GM18517 (cell line): ENCODE measurements around the gene NR4A1.
A peak's percentile ranks its signal among the peaks of the same experiment; 100 is the strongest.

ENCODE experiments used
- ATAC-seq: cut with Tn5 transposase; IDR thresholded peaks from one replicate; pipeline ENCODE4 v1.9.1; 2021; ENCODE audit warnings: mild to moderate bottlenecking, moderate library complexity; ENCODE audit not compliant: unreplicated experiment

Gene NR4A1

DNA sequence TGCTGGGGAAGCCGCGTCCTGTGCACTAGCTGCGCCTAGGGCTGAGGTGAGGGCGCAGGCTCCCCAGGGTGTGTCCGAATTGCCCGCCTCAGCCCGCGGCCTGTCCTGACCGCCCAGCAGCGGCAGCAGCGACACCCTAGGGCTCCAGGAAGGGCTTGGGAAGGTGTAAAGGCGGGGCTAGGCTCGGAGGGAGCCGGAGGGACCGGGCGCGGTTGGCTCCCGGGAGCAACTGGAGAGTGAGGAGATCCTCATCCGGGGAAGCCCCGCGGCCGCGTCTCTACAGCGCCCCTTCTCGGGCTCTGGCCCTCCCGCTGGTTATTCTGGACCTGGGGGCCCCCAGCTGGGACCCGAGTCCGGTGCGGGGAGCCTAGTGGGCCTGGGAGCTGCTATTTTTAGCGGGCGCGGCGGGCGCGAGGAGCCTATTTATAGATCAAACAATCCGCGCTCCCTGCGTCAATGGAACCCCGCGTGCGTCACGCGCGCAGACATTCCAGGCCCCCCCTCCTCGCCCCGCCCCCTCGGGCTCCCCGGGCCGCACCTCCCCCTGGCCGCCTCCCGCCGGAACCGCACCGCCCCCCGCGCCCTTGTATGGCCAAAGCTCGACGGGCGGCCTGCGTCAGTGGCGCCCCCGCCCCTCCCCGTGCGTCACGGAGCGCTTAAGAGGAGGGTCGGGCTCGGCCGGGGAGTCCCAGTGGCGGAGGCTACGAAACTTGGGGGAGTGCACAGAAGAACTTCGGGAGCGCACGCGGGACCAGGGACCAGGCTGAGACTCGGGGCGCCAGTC, at the start of gene NR4A1:
NR4A1 (plus strand) TSS at position 685 of the 784 bp plus-strand sequence. CDS start 2,887 bp downstream, outside the sequence.
- ATAC-seq: peak; percentile 56

DNA sequence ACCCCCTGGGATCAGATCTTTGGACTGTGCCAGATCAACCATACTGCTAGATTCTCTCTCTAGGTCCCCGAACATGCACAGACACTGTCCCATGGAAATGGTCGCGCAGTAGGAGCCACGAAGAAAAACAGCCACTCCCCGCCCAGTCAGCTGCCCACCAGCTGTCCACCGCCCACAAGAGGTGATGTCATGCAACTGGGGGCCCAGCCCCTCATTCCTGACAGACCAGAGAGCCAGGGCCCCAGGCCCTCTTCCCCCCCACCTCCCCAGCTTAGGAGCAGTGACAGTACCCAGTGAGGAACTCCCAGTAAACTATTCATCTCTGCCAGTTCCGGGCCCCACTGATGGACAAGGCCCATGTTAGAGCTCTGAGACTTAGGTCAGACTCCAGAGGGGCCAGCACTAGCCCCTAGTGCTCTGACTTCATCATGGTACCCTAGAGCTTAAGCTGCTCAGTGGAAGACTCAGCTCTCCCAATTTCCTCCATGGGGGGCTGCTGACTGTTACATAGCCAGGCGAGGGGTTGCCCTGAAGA, 48.2 kb upstream of the NR4A1 start:
- no peak for ATAC-seq

DNA sequence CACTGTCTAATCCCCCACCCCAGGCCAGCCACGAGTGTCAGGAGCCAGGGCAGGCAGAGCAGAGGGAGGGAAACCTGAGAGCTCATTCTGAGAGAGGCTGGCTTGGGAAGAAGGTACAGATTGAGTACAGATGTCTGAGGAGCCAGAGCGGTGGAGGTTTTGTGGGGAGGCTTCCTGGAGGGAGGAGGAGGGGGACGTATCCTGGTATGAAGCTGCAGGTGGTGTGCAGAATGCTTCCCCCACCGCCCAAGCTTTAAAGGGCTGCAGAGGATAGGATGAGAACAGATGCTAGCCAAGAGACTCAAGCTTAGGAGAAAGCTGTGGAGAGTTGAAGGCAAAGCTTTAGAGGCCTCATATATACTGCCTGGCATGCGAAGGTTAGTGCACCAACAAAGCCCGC, 47.7 kb upstream of the NR4A1 start:
- no peak for ATAC-seq

DNA sequence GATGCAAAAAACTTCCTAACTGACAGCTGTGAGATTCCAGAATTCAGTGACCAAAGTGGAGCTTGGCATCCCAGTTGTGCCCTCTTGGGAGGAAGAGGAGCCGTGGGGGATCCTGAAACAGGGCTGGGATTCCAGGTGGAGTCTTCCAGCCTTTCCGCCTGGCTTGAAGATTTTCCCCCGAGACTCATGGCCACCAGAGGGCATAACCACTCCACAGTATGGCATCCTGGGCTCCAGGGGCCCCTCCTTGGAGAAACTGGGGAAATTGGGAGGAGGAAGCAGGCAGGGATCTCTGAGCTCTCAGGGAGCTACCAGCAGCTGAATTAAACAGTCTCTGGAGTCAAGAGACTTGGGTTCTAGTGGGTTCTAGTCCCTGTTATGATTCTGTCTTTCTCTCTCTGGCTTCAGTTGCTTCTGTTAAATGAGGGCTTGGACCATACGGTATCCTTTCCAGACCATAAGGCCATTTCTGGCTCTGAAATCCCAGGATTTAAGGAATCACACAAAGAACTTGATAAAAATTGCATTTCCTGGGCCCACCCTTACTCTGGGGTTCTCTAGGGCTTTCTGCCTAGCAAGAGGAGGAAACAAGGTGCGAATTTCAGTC, 47.1 kb upstream of the NR4A1 start:
- ATAC-seq: no peak

DNA sequence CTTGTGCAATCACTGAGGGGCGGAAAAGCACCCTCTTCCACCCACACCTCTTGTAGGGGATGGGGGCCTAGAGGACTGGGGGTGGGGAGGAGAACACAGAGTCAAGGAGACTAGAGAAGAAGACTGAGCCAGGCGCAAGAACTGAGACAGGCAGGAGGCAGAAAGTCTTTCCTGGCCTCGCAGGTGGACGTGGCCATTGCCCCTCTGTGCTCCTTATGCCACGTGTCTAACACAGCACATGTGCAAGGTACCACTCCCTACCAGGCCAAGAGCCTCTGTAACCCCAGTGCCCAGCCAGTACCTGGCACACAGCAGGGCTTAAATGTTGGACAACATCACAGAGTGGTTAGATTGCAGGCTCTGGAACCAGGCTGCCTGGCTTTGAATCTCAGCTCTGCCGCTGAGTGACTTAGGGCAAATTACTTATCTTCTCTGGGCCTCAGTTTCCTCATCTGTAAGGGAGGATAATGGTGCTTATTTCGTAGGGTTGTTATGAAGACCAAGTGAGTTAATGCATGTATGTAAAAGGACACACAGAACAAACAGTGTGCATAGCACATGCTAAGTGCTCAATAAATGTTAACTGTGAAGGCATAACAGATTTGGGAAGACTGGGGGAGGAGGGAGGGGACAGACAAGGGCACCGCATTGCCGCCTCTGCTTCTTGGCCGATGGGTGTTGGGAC, 45.9 kb upstream of the NR4A1 start:
- ATAC-seq: no peak

DNA sequence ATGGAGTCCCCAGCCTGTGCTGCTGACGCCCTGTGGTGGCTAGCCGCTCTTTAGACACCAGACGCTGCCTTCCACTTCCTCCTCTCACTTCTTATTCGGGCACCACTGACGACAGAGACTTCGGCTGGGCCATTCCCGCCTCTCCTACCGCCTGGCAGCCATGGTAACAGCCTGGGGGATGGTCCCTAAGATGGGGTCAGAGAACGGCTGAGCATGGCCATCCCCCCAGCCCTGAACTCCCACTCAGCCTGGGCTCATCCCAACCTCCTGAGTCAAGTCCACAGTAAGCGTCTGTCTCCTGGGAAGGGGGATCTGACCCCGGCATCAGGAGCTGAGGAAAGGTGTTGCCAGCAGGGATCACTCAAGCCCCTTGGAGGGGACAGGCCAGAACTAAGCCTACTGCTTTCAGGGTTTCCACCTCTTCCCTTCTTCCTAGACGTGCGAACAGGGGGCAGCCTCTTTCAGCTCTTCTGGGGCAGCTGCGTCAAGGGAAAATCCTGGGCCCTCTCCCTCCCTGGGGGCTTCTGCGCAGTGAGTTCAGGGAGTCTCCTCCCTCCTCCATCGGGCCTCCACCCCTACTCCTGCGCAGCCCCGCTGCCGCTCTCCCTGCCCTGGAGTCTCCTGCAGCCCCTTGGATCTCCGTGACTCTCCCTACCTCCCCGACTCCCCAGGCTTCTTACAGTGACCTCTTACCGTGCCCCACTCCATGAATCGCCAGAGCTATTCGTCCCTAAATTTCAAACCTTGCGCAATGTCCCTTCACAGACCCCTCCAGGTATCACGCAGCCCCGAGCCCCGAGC, 45.1 kb upstream of the NR4A1 start:
- ATAC-seq: peak; percentile 70

DNA sequence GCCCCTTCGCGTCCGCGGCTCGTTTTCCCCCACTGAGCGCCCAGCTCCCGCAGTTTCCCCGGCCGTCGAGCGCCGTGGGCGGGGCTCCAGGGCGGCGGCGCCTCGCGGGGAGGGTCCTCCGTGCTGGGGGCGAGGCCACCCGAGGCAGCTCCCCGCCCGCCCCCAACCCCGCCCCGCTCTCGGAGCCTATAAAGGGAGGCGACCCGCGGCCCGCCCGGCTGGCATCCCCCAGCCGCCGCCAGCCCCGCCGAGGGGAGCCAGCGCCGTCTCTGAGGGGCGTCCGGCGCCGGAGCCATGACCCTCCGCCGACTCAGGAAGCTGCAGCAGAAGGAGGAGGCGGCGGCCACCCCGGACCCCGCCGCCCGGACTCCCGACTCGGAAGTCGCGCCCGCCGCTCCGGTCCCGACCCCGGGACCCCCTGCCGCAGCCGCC, 44.5 kb upstream of the NR4A1 start, which contains the start of gene TAMALIN:
TAMALIN (plus strand) TSS at position 221 of the 432 bp plus-strand sequence; CDS start at position 295, 74 bp downstream.
- no peak for ATAC-seq

DNA sequence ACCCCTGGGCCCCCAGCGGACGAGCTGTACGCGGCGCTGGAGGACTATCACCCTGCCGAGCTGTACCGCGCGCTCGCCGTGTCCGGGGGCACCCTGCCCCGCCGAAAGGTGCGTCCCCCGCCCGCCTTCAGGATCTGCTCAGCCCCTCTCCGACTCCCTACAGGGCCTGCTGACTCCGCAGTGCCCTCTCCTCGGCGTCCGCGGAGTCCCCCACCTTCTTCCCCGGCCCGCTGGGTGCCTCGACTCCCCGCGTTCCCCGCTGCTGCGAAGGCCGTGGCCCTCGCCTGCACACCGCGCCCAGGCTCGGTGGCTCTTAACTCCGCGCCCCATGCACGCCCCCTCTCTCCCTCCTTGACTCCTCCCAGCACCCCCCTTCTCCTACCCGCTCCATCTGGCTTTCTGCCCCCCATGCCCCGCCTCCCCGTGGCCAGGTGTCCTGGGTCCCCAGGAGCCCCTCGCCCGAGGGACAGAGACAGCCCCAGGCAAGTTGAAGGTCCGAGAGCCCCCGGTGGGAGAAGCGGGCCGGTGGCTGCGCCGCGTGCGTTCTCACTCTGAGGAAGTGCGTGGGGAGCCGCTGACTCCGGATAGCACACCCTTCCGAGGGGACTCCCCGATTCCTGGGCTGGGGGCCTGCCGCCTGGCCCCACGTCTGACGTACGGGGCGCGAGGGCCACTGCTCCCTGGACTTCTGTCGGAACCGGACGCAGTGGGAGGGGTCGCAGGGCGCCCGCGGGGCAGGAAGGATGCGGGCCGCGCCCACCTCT, 43.9 kb upstream of the NR4A1 start:
- no peak for ATAC-seq

DNA sequence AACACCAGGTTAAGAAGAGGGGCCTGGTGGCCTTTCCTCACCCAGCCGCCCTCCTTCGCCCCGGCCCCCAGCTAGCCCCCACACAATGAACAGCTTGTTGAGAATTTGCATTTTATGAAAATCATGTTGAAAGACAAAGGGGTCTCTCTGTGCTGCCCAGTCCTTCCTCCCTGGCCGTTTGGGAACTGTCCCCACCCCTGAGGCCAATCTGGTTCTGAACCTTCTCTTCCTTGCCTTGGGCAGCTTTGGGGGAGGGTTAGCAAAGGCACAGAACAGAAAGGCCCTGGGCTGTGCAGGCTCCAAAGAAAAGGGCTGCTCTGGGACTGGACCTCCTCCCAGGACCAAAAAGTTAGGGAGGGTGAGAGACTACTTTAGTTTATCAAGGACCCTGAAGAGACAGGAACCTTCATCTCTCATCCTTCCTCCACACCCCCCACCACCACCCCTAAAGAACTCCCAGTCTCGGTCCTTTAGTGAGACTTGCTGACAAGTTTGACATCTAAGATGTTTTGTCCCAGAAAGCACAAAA, 43.2 kb upstream of the NR4A1 start:
- ATAC-seq: no peak

DNA sequence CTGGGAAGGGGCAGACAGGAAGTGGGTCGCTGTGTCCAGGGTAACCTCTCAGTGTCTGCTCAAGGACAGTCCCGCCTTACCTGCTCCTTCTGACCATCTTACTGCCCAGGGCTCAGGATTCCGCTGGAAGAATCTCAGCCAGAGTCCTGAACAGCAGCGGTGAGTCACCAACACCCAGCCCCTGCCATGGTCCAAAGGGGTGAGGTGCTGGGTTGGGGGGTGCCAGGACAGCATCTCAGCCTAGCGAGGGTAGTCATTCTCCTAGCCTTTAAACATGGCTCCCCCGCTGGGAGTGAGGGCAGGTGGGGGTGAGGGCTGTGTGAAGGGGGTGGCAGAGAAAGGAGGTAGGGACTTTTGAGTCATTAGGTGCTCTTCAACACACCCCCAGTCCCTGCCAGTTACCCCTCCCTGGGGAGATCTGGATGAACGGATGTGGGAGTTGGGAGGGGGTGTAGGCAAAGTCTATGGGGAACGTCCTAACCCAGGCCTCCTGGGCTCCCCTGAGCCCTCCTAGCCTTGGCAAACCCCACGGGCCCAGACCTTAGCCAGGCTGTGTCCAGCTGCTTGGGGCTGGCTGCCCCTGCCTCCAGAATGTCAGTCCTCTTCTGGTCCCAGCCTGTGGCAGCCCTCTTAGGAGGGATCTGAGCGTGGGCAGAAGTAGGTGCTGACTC, 42.0 kb upstream of the NR4A1 start:
- no peak for ATAC-seq

DNA sequence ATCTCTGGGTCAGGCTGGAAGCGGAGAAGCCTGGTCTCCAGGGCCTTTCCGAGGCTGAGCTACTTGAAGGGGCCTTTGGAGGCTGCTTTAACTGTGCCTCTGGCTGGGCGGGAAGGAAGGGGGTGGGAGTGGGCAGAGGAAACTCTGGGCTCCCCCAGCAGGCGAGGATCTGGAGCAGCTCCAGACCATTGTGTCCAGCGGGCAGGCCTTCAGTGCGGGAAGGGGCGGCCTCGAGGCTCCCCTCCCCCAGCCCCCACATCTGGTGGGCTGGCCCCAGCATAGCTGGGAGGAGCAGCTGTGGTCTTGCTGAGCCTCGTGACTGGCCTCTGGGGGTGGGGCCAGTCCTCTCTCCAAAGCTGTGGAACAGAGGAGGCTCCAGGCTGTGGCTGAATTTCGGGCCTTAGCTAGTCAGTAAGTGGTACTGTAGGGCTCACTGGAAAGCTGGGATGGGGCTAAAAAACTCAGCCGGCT, 41.1 kb upstream of the NR4A1 start:
- ATAC-seq: no peak

DNA sequence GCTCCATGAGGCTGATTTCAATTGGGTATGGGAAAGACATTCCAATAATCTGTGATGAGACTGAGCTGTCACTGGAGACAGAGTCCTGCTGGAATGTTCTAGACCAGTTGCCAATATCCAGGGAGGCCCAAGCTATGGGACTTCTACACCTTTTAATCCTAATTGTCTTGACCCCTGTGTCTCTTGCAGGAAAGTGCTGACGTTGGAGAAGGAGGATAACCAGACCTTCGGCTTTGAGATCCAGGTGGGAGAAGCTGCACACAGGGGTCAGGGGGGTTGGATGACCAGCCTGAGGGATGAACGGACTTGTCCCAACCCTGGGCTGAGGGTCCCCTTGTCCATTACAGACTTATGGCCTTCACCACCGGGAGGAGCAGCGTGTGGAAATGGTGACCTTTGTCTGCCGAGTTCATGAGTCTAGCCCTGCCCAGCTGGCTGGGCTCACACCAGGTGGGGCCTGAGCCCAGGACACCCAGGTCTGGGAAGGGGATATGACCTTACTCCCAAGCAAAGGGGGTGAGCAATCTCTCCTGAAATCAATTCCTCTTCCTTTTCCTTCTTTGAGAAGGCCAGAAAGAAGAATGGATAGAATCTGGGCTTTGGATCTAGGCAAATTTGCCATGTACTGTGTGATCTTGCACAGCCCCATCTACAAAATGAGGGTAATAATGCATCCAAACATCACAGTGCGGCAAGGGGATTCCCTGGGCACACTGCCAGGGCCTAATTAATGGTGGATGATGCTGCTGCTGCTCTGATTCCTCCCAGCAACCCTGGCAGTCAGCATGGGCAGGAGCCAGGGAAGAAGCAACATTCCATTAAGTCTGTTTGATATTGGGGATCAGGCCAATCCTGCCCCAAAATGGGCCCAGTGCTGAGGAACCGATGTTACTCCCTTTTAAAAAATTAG, 40.3 kb upstream of the NR4A1 start:
- no peak for ATAC-seq

DNA sequence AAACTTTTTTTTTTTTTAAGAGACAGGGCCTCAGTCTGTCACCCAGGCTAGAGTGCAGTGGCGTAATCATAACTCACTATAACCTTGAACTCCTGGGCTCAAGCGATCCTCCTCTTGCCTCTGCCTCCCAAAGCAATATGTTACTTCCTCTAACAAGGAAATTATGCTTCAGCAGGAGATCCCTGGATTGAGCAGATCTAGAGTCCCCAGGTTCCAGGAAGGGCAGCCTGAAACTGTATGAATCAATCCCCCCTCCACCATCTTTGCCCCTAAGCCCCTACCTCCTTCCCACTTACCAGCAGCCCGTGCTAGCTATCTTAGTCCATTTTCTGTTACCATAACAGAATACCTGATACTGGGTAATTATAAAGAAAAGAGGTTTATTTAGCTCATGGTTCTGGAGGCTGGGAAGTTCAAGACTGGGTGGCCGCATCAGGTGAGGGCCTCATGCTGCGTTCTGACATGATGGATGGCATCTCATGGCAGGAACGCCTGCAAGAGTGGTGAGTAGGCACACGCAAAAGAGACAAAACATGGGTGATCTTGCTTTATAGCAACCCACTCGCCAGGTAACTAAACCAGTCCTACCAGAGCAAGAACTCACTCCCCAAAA, 39.5 kb upstream of the NR4A1 start:
- no peak for ATAC-seq

DNA sequence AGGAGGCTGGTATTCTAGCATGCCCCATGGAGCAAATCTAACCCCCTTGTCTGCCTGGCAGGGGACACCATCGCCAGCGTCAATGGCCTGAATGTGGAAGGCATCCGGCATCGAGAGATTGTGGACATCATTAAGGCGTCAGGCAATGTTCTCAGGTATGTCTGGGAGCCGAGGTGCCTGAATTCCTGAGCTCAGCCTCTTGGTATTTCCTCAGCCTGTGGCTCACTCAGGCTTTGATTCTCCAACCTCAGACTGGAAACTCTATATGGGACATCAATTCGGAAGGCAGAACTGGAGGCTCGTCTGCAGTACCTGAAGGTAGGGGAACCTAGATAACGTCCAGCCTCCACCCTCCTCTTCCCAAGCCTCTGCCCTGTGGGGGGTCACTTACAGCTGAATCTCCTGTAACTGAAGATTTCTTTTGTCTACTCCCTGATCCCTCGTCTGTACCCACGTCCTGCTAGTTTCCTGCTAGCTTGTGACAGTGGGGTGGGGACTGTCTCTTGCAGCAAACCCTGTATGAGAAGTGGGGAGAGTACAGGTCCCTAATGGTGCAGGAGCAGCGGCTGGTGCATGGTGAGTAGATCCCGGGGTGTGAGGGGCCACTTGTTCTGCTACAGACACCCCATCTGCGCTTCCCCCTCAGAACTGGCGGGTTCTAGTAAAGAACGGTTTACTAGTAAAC, 37.5 kb upstream of the NR4A1 start:
- ATAC-seq: no peak

DNA sequence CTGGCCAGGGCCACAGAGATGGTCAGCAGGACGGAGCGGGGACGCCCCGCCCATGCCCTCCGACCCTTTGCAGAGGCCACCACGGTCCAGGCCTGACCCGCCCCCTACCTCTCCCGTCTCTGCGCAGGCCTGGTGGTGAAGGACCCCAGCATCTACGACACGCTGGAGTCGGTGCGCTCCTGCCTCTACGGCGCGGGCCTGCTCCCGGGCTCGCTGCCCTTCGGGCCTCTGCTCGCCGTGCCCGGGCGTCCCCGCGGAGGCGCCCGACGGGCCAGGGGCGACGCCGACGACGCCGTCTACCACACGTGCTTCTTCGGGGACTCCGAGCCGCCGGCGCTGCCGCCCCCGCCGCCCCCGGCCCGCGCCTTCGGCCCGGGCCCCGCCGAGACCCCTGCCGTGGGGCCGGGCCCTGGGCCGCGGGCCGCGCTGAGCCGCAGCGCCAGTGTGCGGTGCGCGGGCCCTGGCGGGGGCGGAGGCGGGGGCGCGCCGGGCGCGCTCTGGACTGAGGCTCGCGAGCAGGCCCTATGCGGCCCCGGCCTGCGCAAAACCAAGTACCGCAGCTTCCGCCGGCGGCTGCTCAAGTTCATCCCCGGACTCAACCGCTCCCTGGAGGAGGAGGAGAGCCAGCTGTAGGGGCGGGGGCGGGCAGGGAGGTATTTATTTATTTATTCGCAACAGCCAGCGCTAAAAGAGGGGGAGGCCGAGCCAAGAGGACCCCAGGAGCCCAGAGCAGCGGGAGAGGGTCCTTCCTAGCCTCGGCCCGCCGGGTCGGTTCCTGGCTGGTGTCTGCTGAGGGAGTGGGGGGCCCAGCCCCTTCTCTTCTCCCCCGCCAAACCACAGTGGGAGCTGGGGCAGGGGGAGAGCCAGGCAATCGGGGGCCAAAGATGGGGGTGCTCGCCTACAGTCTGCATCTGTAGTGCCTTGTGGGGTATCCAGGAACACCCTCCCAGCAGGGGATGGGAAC, 36.4 kb upstream of the NR4A1 start:
- ATAC-seq: no peak

DNA sequence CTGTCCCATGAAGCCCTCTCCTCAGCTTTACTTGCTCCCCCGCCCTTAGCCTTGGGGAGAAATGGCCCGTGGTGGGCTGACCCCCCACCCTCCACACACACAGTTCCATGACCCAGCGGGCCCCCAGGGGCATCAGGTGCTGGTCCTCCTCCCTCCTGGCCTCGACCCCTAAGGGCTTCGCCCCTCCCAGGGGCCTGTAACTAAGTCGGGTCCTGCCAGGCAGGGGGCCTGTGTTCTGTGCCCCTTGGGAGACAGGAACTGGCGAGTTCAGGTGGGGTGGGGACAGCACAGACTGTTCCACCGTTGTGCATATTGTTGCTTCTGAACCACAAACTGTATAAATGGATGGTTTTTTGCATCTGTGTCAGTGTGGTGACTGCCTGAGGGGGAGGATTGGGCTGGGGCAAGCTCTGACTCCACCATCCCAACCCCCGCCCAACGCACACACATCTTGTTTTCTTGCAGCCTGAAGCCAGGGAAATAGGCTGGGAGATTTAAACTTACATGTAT, 35.7 kb upstream of the NR4A1 start:
- no peak for ATAC-seq
